Thyroid gland (tissue), 4 donors: ENCODE measurements around the gene TXNL4A. TPM values are rescaled to one million over a fixed set of nuclear protein-coding genes. Genes with fewer than 3 reads are reported as not detected.

Experiments used
- DNase-seq, 2 donors: peaks; one replicate each; pipeline ENCODE4 v3.0.0-alpha.2; 2019
- H3K27ac ChIP-seq, 3 donors: fragments of 200-600 bp; sonication (generic); 1 replicate in 2 of 3; 2 replicates in 1 of 3; pipeline ENCODE4 v1.5.1; 2016 to 2019; ENCODE audit warnings: mild to moderate bottlenecking in 1 of 3, moderate library complexity in 1 of 3
- H3K27me3 ChIP-seq: fragments of 200-600 bp; sonication (generic); one replicate; pipeline ENCODE4 v1.5.1; 2019
- H3K36me3 ChIP-seq, 2 donors: fragments of 200-600 bp; sonication (generic); one replicate each; pipeline ENCODE4 v1.5.1; 2016 to 2019
- H3K4me1 ChIP-seq, 2 donors: fragments of 200-600 bp; sonication (generic); one replicate each; pipeline ENCODE4 v1.5.1; 2017 to 2019
- H3K4me3 ChIP-seq, 3 donors: fragments of 200-600 bp; sonication (generic); replicated peaks in 1 of 3; 1 replicate in 2 of 3; 2 replicates in 1 of 3; pipeline ENCODE4 v1.5.1; 2016; ENCODE audit warnings: mild to moderate bottlenecking in 1 of 3
- H3K9me3 ChIP-seq: fragments of 200-600 bp; sonication (generic); one replicate; pipeline ENCODE4 v1.5.1; 2017
- POLR2A ChIP-seq, 2 donors: fragments of 450-650 bp; IDR thresholded peaks; one replicate each; pipeline ENCODE4 v1.6.1; 2017; ENCODE audit warnings: antibody characterized with exemption in 2 of 2, mild to moderate bottlenecking in 2 of 2, moderate library complexity in 1 of 2
- WGBS, 2 donors: methylation state at CpG; one replicate each; pipeline ENCODE4 v1.1.5; 2017; 5-methylcytosine and 5-hydroxymethylcytosine counted together
- intact Hi-C: fragments of 100-400 bp; cut with DNase I; formaldehyde crosslinking; loops from one replicate; pipeline ENCODE4 v1.15.1; 2023
- total RNA-seq, 4 donors: library from RNA; depleted of rRNA; stranded (reverse); fragments of >200 nt; gene quantifications; one replicate each; pipeline ENCODE4 v1.2.3, GENCODE V29; 2016
- TF ChIP-seq, protein P1 (sequence below), 6 experiments: fragments of 200-600 bp in 3 of 6; fragments of 450-650 bp in 3 of 6; sonication (generic) in 3 of 6; IDR thresholded peaks; one replicate each; pipeline ENCODE4 v1.5.1; 2016 to 2019; ENCODE audit warnings: antibody characterized with exemption in 6 of 6, mild to moderate bottlenecking in 2 of 6, inconsistent platforms in 1 of 6, moderate library complexity in 1 of 6

Gene TXNL4A
- total RNA-seq, 4 donors from 2014 or later, result 22.9 to 37.4 (median 30.2) TPM

DNA sequence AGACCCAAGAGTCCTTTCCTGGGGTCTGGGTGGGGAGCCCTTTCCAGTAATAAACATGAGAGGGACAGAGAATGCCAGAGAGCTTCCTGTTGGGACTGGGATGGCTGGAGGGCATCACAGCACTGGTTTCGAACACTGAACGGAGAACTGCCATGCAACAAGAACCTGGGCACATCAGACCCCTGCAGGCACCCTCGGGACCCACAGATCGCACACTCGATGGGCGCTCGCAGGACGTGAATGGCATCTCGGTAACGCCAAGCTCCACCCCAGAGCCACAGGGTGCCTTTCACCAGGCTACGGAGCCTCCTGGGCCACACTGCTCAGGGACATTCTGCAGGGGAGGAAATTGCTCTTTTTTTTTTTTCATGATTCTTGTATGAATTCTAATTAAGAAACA, 62.1 kb downstream of the TXNL4A start:
- DNase-seq, result peak in 1 of 2 donors; percentile 21
- WGBS, 2 donors, result 69 to 72% methylated on average over 11 of the region's 11 CpGs
- TF ChIP-seq, protein P1, sequence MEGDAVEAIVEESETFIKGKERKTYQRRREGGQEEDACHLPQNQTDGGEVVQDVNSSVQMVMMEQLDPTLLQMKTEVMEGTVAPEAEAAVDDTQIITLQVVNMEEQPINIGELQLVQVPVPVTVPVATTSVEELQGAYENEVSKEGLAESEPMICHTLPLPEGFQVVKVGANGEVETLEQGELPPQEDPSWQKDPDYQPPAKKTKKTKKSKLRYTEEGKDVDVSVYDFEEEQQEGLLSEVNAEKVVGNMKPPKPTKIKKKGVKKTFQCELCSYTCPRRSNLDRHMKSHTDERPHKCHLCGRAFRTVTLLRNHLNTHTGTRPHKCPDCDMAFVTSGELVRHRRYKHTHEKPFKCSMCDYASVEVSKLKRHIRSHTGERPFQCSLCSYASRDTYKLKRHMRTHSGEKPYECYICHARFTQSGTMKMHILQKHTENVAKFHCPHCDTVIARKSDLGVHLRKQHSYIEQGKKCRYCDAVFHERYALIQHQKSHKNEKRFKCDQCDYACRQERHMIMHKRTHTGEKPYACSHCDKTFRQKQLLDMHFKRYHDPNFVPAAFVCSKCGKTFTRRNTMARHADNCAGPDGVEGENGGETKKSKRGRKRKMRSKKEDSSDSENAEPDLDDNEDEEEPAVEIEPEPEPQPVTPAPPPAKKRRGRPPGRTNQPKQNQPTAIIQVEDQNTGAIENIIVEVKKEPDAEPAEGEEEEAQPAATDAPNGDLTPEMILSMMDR (IDR thresholded peaks at IDR 0.05), result no peak
- TF ChIP-seq POLR2A (IDR thresholded peaks at IDR 0.05), result no peak
- Histone ChIP-seq H3K4me1 (peaks cover 55 to 64% of the 10 kb centered on the region in 2 donors), H3K4me3 (no peak overlapping the region), H3K27ac (peak overlapping the region; percentile 80 to 97 (median 92)), H3K9me3 (no peaks in the 10 kb centered on the region), H3K27me3 (no peaks in the 10 kb centered on the region), H3K36me3 (no peaks in the 10 kb centered on the region)
- intact Hi-C loops, result no loop called here

- DNase-seq, result peak; percentile 83 to 84
- Histone ChIP-seq H3K27ac (peak overlapping the region; percentile 80 to 97 (median 92)), H3K9me3 (no peaks in the 10 kb centered on the region), H3K36me3 (no peaks in the 10 kb centered on the region), H3K4me3 (no peak overlapping the region), H3K4me1 (peaks cover 55 to 64% of the 10 kb centered on the region in 2 donors), H3K27me3 (no peaks in the 10 kb centered on the region)
- peak in 1 of 2 donors; percentile 31 for TF ChIP-seq POLR2A (IDR thresholded peaks at IDR 0.05)
- TF ChIP-seq, protein P1 (IDR thresholded peaks at IDR 0.05), result peak in 4 of 6 experiments; percentile 37 to 57 (median 49)
- intact Hi-C loops, result no loop called here
- 56 to 57% methylated on average over 21 to 25 of the region's 25 CpGs for WGBS, 2 donors
Measured at GRCh38 chr18:79924814-79925731, 63.3 kb downstream of the TXNL4A start.

- intact Hi-C loops, result no loop called here
- WGBS, 2 donors, result 92 to 95% methylated on average over 26 of the region's 26 CpGs
- H3K27ac ChIP-seq, result peak overlapping the region; percentile 80 to 97 (median 92)
Measured at GRCh38 chr18:79923896-79924585, 64.3 kb downstream of the TXNL4A start.

DNA sequence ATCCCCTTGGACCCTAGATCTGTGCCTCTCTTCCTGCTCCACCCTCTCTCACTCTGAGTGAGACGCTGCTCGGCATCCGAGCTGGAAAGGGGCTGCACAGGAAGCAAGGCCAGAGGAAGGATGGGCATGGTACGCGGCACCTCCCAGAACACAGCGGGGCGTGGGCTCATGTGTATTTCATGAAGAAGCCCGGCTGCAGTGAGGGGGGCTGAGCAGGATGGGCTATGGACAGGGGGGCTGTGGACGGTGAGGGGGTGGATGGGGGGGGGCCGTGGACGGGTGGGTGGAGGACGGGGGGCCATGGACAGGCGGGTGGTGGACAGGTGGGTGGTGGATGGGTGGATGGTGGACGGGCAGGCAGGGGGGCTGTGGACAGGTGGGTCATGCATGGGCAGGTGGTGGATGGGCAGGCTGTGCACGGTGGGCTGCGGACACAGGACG, 65.4 kb downstream of the TXNL4A start:
- WGBS, 2 donors, result 86 to 88% methylated on average over 15 to 17 of the region's 17 CpGs
- Histone ChIP-seq H3K27me3 (no peaks in the 10 kb centered on the region), H3K9me3 (no peaks in the 10 kb centered on the region), H3K4me1 (peaks cover 42 to 52% of the 10 kb centered on the region in 2 donors), H3K4me3 (no peak overlapping the region), H3K27ac (peak overlapping the region in 1 of 3 donors; percentile 97), H3K36me3 (peaks cover 11 to 12% of the 10 kb centered on the region in 2 donors)
- intact Hi-C loops, result no loop called here
- TF ChIP-seq POLR2A (IDR thresholded peaks at IDR 0.05), result no peak
- TF ChIP-seq, protein P1 (IDR thresholded peaks at IDR 0.05), result no peak
- DNase-seq, result peak in 1 of 2 donors; percentile 2

More at GRCh38 chr18:79923896-79924585, 64.3 kb downstream of the TXNL4A start:
- Histone ChIP-seq H3K4me3 (no peak overlapping the region), H3K36me3 (peaks cover 1 to 2% of the 10 kb centered on the region in 2 donors), H3K4me1 (peaks cover 52 to 63% of the 10 kb centered on the region in 2 donors), H3K27me3 (no peaks in the 10 kb centered on the region), H3K9me3 (no peaks in the 10 kb centered on the region)
- no peak for TF ChIP-seq POLR2A (IDR thresholded peaks at IDR 0.05)
- TF ChIP-seq, protein P1 (IDR thresholded peaks at IDR 0.05), result no peak
- peak in 1 of 2 donors; percentile 3 for DNase-seq
